KOPT-K1 (cell line): Measurements from ENCODE around the gene ECE1.
"Not testable (repeated sequence)": the region's sequence is repeated elsewhere in the genome, so short reads cannot be mapped to it uniquely, and the experiment has no call there.

Experiments used
- H3K27ac ChIP-seq: fragments of 200-600 bp; sonication (generic); 2 replicates; pipeline ENCODE4 v1.5.1; 2016; ENCODE audit warnings: antibody characterized with exemption, mild to moderate bottlenecking, low read depth, low read length; ENCODE audit not compliant: poor library complexity, severe bottlenecking
- H3K36me3 ChIP-seq: fragments of 200-600 bp; sonication (generic); 2 replicates; pipeline ENCODE4 v1.5.1; 2017; ENCODE audit warnings: antibody characterized with exemption, mild to moderate bottlenecking, low read length, moderate library complexity; ENCODE audit not compliant: insufficient read depth
- H3K9me3 ChIP-seq: fragments of 200-600 bp; sonication (generic); 2 replicates; pipeline ENCODE4 v1.5.1; 2017; ENCODE audit warnings: antibody characterized with exemption, low read length, mild to moderate bottlenecking; ENCODE audit not compliant: insufficient read depth, poor library complexity, severe bottlenecking

ECE1 gene

GRCh38 chr1:21236178-21236577, 54.1 kb downstream of the ECE1 start:
- Histone ChIP-seq H3K36me3 (peaks cover 54% of the 10 kb centered on the region; the same call in 1 of the 2 replicates), H3K9me3 (no peaks in the 10 kb centered on the region), H3K27ac (no peak overlapping the region)

- peaks cover 44% of the 10 kb centered on the region; the same call in 1 of the 2 replicates for H3K36me3 ChIP-seq
- H3K9me3 ChIP-seq = no peaks in the 10 kb centered on the region
- H3K27ac ChIP-seq = no peak overlapping the region
Observed at GRCh38 chr1:21234779-21235178, 55.5 kb downstream of the ECE1 start.

DNA sequence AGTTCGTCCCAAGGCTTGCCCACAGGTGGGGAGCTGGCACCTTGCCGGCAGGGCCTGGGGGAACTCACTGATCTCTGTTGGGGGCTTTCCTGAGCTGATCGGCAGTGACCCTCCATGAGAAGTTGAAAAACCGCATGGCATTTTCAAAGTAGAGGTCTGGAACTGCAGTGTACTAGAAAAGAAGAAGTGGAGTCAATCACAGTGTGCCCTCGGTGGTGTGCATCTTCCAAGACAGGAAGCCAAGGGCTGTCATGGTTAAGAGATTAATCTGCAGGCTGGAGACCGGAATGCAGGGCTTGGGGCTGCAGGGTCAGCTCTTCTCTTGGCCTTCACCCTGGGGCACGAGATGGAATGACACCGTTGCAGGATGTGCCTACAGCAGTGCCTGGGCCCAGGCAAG, 56.8 kb downstream of the ECE1 start:
- peaks cover 42% of the 10 kb centered on the region; the same call in 1 of the 2 replicates for H3K36me3 ChIP-seq
- H3K27ac ChIP-seq = no peak overlapping the region
- H3K9me3 ChIP-seq = no peaks in the 10 kb centered on the region

DNA sequence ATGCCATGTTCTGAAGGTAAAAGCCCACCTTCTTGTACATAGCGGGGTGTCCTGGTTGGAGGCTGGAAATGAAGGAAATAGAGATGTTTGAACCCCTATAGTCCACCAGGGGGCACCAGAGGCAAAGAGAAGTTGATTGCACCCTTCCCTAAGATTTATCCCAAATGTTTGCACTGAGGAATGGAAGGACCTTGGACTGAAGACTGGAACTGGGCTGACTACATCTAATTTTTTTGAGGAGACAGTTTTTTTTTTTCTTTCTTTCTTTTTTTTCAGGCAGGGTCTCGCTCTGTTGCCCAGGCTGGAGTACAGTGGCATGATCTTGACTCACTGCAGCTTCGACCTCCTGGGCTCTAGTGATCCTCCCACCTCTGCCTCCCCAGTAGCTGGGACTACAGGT, 58.2 kb downstream of the ECE1 start:
- no peak overlapping the region for H3K27ac ChIP-seq
- H3K36me3 ChIP-seq = peaks cover 32% of the 10 kb centered on the region; the same call in 1 of the 2 replicates
- H3K9me3 ChIP-seq = no peaks in the 10 kb centered on the region

- Histone ChIP-seq H3K9me3 (no peaks in the 10 kb centered on the region), H3K27ac (no peak overlapping the region), H3K36me3 (peaks cover 29% of the 10 kb centered on the region; the same call in 1 of the 2 replicates)
Observed at GRCh38 chr1:21229246-21230000, 60.8 kb downstream of the ECE1 start.

GRCh38 chr1:21228224-21228623, 62.0 kb downstream of the ECE1 start:
- peaks cover 28% of the 10 kb centered on the region; the same call in 1 of the 2 replicates for H3K36me3 ChIP-seq
- not testable (repeated sequence) for H3K9me3 ChIP-seq, H3K27ac ChIP-seq

- H3K36me3 ChIP-seq = peaks cover 48% of the 10 kb centered on the region; the same call in 1 of the 2 replicates
- no peaks in the 10 kb centered on the region for H3K9me3 ChIP-seq
- no peak overlapping the region for H3K27ac ChIP-seq
Observed at GRCh38 chr1:21225065-21225464, 65.2 kb downstream of the ECE1 start.

- no peak overlapping the region for H3K27ac ChIP-seq
- peaks cover 60% of the 10 kb centered on the region; the same call in 1 of the 2 replicates for H3K36me3 ChIP-seq
- no peaks in the 10 kb centered on the region for H3K9me3 ChIP-seq
Observed at GRCh38 chr1:21220815-21221214, 69.4 kb downstream of the ECE1 start.

DNA sequence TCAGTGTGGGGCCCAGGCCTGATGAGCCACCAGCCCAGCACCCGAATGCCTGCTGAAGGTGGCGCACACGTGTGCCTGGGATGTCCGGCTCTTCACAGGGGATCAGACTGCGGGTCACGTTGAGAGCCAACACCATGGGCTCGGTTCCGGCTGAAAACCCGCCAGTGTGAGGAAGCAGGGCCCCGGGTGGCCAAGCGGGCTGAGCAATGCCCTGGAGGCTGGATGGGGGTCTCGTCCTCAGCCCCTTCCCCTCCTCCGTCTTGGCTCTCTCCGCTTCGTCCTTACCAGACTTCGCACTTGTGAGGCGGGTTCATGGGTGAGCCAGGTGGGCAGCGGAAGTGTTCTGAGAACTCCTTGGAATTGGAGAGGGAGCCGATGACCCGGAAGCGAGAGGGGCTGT, 70.6 kb downstream of the ECE1 start:
- H3K9me3 ChIP-seq = no peaks in the 10 kb centered on the region
- H3K27ac ChIP-seq = no peak overlapping the region
- peaks cover 49% of the 10 kb centered on the region; the same call in 1 of the 2 replicates for H3K36me3 ChIP-seq

- H3K9me3 ChIP-seq = no peaks in the 10 kb centered on the region
- no peak overlapping the region for H3K27ac ChIP-seq
- peaks cover 41% of the 10 kb centered on the region; the same call in 1 of the 2 replicates for H3K36me3 ChIP-seq
Observed at GRCh38 chr1:21217812-21218596, 72.3 kb downstream of the ECE1 start.

DNA sequence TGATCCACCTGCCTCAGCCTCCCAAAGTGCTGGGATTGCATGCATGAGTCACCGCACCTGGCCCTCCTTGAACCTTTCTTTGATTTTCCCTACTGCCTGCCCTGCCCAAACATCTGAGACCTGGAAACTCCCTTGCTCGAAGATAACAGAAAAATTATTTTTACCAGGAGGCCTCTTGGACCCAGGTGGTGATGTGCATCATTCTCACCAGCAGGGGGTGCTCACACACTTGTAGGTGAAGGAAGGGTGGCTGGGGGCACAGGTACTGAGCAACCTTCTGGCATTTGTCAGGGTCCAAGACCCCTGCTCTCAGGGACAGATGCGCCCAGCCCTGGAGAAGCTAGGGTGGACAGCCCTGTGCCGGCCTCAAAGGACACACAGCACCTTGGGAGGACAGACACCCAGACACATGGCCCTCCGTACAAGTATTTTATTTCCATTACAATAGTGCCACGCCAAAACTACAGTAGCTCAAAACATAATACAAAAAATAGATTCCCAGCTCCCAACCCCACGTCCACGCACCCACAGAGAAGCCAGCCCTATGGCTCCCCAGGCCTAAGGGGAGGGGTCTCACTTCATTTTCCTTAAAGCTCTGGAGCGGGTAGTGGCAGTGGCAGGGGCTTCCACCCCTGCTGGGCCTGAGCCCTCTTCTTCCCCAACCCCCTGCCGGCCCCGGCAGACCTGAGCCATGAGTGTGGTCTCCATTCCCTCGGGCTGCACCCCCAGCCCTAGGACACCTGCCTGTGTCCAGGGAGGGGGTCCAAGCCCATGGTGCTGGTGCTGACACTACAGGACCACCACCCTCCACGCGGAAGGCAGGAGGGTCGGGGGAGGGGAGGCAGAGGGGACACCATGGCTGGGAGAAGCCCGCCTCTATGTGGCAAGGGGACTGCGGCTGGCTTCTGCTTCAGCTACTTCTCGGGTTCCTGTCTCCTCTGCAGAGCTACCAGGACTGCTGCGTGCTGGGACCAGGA, 73.1 kb downstream of the ECE1 start:
- H3K36me3 ChIP-seq = peaks cover 37% of the 10 kb centered on the region; the same call in 1 of the 2 replicates

DNA sequence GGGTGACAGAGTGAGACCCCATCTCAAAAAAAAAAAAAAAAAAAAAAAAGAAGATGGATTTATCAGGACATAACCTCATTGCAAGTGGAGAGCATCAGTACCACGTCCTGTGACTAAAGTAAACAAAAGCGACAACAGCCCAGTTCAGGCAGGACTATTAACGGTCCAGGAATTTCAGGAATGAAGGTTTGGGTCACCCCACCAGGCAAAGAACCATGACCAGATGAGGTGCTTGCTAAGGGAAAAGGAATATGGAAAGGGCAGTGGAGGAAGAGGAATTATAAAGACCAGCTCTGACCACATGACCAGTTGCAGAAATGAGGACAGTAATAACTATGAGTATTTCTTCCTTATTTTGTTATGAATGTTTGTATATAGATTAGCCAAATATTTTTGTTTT, 78.1 kb downstream of the ECE1 start:
- no peaks in the 10 kb centered on the region for H3K36me3 ChIP-seq
- H3K9me3 ChIP-seq = no peaks in the 10 kb centered on the region
- H3K27ac ChIP-seq = no peak overlapping the region

More for the DNA sequence above, 73.1 kb downstream of the ECE1 start:
- Histone ChIP-seq H3K9me3 (no peaks in the 10 kb centered on the region), H3K27ac (no peak overlapping the region)

GRCh38 chr1:21208137-21208700, 82.0 kb downstream of the ECE1 start:
- H3K27ac ChIP-seq = not testable (repeated sequence)

DNA sequence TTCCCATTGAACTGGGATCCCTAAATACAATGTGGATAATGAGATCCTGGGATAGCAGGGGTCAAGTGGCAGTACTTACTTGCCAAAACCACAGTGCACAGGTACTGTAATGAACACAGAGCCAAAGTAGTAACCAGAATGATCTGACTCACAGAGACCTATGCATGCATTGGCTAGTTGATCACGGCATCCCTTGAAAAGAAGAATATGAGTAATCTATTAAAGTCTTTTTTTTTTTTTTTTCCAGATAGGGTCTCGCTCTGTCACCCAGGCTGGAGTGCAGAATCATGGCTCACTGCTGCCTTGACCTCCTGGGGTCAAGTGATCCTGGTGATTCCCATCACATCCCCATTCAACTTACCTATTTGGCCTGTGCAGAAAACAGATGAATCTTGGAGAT, 84.1 kb downstream of the ECE1 start:
- Histone ChIP-seq H3K36me3 (no peaks in the 10 kb centered on the region), H3K9me3 (no peaks in the 10 kb centered on the region), H3K27ac (no peak overlapping the region)

More at GRCh38 chr1:21208137-21208700, 82.0 kb downstream of the ECE1 start:
- H3K36me3 ChIP-seq, H3K9me3 ChIP-seq: not testable (repeated sequence)
